ENCODE data around the gene NFIB.

The NFIB gene

DNA sequence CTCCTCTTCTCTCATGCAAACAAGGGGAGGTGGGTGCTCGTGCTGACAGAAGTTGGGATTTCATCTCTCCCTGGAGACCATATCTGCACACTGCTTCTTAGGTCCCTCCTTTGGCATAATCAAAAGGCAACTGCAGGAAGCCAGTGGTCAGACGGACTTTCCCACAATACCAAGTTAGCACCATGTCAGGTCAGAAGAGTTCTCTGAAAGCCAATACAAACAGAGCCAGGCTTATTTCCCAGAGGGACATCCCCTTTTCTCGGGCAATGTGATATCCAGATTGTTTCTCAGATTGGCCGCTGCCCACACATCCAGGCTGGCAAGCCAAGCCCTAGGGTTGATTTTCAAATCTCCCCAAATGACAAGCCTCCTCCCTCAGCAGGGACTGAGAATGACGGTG lies 241.1 kb downstream of the NFIB start:
- DNase-seq (ENCODE audit: low read depth, low spot score) = no peak
- TF ChIP-seq, protein P1, sequence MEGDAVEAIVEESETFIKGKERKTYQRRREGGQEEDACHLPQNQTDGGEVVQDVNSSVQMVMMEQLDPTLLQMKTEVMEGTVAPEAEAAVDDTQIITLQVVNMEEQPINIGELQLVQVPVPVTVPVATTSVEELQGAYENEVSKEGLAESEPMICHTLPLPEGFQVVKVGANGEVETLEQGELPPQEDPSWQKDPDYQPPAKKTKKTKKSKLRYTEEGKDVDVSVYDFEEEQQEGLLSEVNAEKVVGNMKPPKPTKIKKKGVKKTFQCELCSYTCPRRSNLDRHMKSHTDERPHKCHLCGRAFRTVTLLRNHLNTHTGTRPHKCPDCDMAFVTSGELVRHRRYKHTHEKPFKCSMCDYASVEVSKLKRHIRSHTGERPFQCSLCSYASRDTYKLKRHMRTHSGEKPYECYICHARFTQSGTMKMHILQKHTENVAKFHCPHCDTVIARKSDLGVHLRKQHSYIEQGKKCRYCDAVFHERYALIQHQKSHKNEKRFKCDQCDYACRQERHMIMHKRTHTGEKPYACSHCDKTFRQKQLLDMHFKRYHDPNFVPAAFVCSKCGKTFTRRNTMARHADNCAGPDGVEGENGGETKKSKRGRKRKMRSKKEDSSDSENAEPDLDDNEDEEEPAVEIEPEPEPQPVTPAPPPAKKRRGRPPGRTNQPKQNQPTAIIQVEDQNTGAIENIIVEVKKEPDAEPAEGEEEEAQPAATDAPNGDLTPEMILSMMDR (IDR thresholded peaks at IDR 0.05; ENCODE audit: low read depth, low read length) = no peak
- no peak overlapping the region for H3K4me3 ChIP-seq (ENCODE audit: low read depth, low read length)
- in situ Hi-C loops (cut with HindIII; ENCODE audit: low sequenced_read_pairs) = no loop called here

DNA sequence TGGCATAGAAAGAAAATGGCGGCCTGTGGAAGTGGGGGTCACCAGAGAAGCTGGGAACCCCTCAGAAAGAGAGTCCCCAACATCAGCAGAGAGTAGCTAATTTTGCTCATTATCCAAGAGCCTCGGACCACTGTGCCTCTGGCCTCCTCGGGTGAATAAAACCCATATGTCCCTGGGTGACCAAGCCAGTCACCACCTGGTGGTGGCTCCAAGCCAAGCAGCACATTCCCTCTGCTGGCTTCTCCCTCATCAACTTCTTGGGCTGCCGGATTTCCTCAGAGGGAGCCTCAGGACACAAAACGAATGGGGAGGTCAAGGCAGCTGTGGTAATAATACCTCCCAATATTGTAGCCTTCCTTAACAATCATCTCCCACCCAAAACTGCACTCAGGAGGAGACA lies 242.5 kb downstream of the NFIB start:
- H3K4me3 ChIP-seq (ENCODE audit: low read depth, low read length) = no peak overlapping the region
- TF ChIP-seq, protein P1 (IDR thresholded peaks at IDR 0.05; ENCODE audit: low read depth, low read length) = no peak
- in situ Hi-C loops (cut with HindIII; ENCODE audit: low sequenced_read_pairs) = no loop called here
- no peak for DNase-seq (ENCODE audit: low read depth, low spot score)

DNA sequence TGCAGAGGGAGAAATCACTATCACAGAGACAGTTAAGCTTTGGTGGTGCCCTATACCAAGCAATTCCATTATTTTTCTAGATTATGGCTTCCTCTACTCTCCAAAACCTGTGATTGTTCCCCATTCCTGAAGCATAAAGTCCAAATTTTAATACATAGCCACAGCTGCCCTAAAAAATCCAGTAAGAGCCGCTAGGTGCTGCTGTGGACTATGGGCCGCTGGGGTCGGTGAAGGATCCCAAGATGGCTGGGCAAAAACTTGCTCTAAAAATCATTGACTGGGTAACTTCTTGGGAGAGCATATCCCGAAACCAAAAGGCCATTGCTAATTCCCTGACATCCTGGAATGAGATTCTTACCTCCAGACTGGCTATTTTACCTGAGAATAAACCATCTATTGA lies 245.3 kb downstream of the NFIB start:
- in situ Hi-C loops (cut with HindIII; ENCODE audit: low sequenced_read_pairs) = no loop called here
- H3K4me3 ChIP-seq (ENCODE audit: low read depth, low read length) = no peak overlapping the region
- TF ChIP-seq, protein P1 (IDR thresholded peaks at IDR 0.05; ENCODE audit: low read depth, low read length) = no peak
- DNase-seq (ENCODE audit: low read depth, low spot score) = no peak

DNA sequence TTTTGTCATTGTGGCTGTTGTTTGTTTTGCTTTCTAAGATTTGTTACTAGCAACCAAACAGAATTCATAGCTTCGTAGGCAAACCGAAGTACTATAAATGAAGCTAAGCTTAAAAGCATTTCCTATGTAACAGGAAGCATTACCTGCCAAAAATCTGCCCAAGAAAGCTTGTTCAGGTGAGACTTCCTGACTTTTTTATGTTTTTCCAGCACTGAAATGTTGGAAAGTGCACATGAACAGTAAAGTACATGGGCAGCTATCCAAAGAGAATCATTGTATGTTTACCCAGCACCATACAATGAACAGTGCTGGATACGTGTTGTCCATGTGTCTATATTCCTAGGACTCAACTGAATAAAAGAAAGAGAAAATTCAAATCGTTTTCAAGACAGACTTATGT lies 247.1 kb downstream of the NFIB start:
- TF ChIP-seq, protein P1 (IDR thresholded peaks at IDR 0.05; ENCODE audit: low read depth, low read length) = no peak
- in situ Hi-C loops (cut with HindIII; ENCODE audit: low sequenced_read_pairs) = no loop called here
- no peak overlapping the region for H3K4me3 ChIP-seq (ENCODE audit: low read depth, low read length)
- DNase-seq (ENCODE audit: low read depth, low spot score) = no peak

DNA sequence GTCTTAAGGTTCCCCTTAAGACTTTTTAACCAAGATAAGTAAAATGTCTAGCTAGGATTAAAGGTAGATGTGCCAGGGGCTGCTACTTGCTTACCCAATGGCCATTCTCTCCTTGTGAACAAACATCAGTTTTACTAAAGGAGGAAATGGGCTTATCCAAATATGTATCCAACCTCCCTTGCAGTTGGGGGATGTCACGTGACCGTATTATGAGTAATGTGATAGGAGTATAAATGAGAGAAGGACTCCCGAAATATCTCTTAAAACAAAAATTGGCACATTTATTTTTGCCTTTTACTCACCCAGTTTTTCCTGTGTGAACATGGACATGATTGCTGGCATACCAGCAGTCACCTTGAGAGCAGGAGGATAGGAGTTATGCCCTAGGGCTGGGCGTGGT lies 247.9 kb downstream of the NFIB start:
- TF ChIP-seq, protein P1 (IDR thresholded peaks at IDR 0.05; ENCODE audit: low read depth, low read length) = no peak
- no peak for DNase-seq (ENCODE audit: low read depth, low spot score)
- in situ Hi-C loops (cut with HindIII; ENCODE audit: low sequenced_read_pairs) = no loop called here
- no peak overlapping the region for H3K4me3 ChIP-seq (ENCODE audit: low read depth, low read length)

DNA sequence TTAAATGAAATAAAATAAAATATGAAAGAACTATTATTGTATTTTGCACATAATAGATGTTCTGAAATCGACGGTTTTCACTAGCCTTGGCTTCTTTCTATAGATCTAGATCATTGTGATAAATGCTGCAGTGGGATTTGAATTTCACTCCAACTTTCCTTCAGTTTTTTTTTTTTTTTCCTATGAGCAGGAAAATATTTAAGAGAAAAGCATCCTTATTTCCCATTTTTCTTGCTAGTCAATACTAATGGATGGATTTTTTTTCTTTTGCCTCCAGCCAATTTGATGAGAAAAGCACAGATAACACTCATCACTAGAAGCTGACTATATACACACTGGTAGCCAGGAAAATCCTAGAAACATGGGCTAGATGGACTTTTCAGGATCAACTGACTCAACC lies 249.0 kb downstream of the NFIB start:
- TF ChIP-seq, protein P1 (IDR thresholded peaks at IDR 0.05; ENCODE audit: low read depth, low read length) = no peak
- DNase-seq (ENCODE audit: low read depth, low spot score) = no peak
- H3K4me3 ChIP-seq (ENCODE audit: low read depth, low read length) = no peak overlapping the region
- in situ Hi-C loops (cut with HindIII; ENCODE audit: low sequenced_read_pairs) = no loop called here

DNA sequence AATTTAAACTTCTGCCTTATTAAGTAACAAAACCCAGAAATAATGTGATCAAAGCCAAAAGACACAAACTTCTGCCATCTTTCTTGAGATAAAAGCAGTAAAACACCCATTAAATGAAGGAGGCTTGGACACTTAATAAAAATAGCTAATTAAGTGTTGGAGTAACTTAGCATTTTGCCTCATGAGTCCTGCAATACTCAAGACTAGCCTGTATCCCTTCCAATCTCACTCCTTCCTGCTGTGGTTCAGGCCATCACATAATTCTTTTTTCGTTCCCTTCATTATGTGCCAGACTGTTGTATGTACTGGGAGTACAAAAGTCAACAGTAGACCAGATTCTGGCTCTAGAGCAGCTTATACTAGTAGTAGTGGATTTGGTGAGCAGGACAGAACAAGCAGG lies 250.2 kb downstream of the NFIB start:
- in situ Hi-C loops (cut with HindIII; ENCODE audit: low sequenced_read_pairs) = no loop called here
- DNase-seq (ENCODE audit: low read depth, low spot score) = no peak
- TF ChIP-seq, protein P1 (IDR thresholded peaks at IDR 0.05; ENCODE audit: low read depth, low read length) = no peak
- no peak overlapping the region for H3K4me3 ChIP-seq (ENCODE audit: low read depth, low read length)
